ENCODE measurements around the gene DKK1. TPM values are rescaled to one million over a fixed set of nuclear protein-coding genes. Genes with fewer than 3 reads are reported as not detected.

DKK1 gene
- total and polyA plus RNA-seq, 12 donors = 0.26 to 5.1 (median 0.62) TPM; not detected in 5

DNA sequence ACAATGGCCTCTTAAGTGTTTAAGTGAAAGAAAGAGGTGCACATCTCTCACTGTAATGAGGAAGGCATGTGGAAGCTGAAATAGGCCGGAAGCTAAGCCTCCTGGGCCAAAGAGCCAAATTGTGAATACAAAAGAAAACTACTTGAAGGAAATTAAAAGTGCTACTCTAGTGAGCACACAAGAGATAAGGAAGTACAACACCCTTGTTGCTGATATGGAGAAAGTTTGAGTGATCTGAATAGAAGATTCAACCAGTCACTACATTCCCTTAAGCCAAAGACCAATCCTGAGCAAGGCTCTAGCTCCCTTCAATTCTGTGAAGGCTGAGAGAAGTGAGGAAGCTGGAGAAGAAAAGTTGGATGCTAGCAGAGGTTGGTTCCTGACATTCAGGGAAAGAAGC is 8.2 kb downstream of the DKK1 start:
- Histone ChIP-seq H3K4me1 (no peaks in the 10 kb centered on the region), H3K36me3 (no peaks in the 10 kb centered on the region), H3K9me3 (no peaks in the 10 kb centered on the region), H3K27ac (no peak overlapping the region), H3K27me3 (peaks cover 0 to 3% (median 0%) of the 10 kb centered on the region in 7 donors), H3K4me3 (no peak overlapping the region)
- DNase-seq (no peak), ATAC-seq (no peak)
- TF ChIP-seq, protein P1, sequence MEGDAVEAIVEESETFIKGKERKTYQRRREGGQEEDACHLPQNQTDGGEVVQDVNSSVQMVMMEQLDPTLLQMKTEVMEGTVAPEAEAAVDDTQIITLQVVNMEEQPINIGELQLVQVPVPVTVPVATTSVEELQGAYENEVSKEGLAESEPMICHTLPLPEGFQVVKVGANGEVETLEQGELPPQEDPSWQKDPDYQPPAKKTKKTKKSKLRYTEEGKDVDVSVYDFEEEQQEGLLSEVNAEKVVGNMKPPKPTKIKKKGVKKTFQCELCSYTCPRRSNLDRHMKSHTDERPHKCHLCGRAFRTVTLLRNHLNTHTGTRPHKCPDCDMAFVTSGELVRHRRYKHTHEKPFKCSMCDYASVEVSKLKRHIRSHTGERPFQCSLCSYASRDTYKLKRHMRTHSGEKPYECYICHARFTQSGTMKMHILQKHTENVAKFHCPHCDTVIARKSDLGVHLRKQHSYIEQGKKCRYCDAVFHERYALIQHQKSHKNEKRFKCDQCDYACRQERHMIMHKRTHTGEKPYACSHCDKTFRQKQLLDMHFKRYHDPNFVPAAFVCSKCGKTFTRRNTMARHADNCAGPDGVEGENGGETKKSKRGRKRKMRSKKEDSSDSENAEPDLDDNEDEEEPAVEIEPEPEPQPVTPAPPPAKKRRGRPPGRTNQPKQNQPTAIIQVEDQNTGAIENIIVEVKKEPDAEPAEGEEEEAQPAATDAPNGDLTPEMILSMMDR (IDR thresholded peaks at IDR 0.05) = no peak
- 79% methylated on average over 1 of the region's 1 CpG for WGBS, 2 donors
- intact Hi-C loops (cut with DNase I) = no loop called here

DNA sequence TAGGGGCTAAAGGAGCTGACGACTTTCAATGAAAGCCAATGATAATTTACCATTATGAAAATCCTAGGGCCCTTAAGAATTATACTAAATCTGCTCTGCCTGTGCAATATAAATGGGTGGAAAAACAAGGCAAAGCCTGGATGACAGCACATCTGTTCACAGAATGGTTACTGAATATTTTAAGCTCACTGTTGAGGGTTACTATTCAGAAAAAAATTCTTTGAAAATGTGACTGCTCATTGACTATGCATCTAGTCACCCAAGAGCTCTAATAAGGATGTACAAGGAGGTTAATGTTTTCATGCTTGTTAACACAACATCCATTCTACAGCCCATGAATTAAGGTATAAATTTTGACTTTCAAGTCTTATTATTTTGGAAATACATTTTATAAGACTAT is 8.9 kb downstream of the DKK1 start:
- WGBS, 2 donors = 91 to 94% methylated on average over 1 of the region's 1 CpG
- Histone ChIP-seq H3K27ac (no peak overlapping the region), H3K27me3 (peaks cover 0 to 3% (median 0%) of the 10 kb centered on the region in 7 donors), H3K36me3 (no peaks in the 10 kb centered on the region), H3K9me3 (no peaks in the 10 kb centered on the region), H3K4me3 (no peak overlapping the region), H3K4me1 (no peaks in the 10 kb centered on the region)
- ATAC-seq (no peak), DNase-seq (no peak)
- intact Hi-C loops (cut with DNase I) = no loop called here
- TF ChIP-seq, protein P1 (IDR thresholded peaks at IDR 0.05) = no peak

DNA sequence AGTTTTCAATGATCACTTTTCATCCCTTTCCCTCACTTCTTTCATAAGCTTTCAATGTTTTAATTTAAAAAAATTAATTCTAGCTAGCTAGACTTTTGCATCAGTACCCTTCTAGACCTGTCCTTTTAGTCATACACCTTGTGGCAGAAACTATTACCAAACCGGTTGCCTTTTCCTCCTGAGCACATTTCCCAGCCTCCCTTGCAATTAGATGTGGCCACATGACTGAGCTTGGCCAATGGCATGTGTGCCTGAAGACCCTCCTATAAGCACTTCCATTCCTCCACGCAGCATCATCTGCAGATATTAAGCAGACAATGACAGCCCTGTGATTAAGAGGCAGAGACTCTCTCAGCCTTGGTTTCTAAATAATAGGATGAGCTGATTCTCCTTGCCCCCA is 12.3 kb downstream of the DKK1 start:
- no peaks in the 10 kb centered on the region for H3K4me1 ChIP-seq
- intact Hi-C loops (cut with DNase I) = no loop called here
- WGBS, 2 donors = 73 to 78% methylated on average over 2 of the region's 2 CpGs
- TF ChIP-seq, protein P1 (IDR thresholded peaks at IDR 0.05) = no peak
- H3K27ac ChIP-seq = no peak overlapping the region
- peaks cover 0 to 3% (median 0%) of the 10 kb centered on the region in 7 donors for H3K27me3 ChIP-seq
- H3K4me3 ChIP-seq = no peak overlapping the region
- ATAC-seq = no peak
- DNase-seq = no peak
- H3K9me3 ChIP-seq = no peaks in the 10 kb centered on the region
- no peaks in the 10 kb centered on the region for H3K36me3 ChIP-seq

DNA sequence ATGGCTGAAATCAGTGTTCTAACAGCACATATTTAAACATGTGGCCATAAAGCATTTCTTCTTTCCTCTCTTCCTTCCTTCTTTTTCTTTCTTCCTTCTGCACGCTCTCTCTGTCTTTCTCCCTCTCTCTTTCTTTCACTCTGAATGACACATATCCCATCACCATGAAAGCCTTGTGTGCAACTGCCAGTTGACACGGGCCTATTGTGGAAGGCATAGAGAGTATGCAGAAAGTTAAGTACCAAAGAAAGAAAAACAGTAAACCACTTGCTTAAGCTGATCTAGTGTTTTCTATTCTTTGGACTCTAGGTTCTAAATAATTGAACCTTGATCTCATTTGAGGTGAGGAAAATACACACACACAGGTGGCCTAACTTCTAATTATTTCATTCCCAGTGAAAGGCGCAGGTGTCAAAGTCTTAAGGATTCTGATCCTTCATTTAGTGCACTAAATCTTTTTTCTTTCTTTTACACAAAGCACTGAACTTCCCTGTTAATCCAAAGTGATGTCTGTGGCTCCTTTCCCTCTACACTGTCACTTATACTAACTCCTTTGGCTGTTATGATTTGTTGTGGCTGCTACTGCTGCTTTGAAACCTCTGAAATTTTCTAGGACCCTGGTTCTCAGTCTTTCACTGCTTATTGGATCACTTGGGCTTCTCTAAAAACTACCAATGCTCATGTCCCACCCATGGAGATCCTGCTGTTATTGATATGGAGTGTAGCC is 17.7 kb downstream of the DKK1 start:
- H3K27me3 ChIP-seq = no peaks in the 10 kb centered on the region
- H3K4me3 ChIP-seq = no peak overlapping the region
- 87 to 89% methylated on average over 3 of the region's 3 CpGs for WGBS, 2 donors
- H3K36me3 ChIP-seq = no peaks in the 10 kb centered on the region
- intact Hi-C loops (cut with DNase I) = no loop called here
- no peak overlapping the region for H3K27ac ChIP-seq
- ATAC-seq = no peak
- DNase-seq = no peak
- H3K9me3 ChIP-seq = no peaks in the 10 kb centered on the region
- TF ChIP-seq, protein P1 (IDR thresholded peaks at IDR 0.05) = no peak
- no peaks in the 10 kb centered on the region for H3K4me1 ChIP-seq
